Measurements from ENCODE around the gene DEFB113.

DEFB113 gene

DNA sequence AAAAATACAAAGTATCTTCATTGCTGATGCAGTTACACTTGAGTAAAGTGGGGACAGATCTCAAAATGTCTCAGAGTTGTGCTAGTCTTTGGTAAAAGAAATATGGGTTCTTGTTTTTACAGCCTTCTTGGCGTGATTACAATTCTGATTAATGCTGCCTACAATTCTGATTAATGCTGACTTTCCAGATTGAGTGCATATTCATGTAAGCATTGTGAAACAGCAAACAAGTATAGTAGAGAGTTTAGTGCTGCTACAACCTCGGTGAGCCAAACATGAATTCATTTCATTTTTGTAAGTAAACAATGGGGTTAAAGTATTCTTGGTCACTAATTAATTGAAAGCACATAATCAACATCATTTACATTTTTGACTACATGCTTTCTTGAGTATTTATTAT, at the start of gene DEFB113:
Gene DEFB113, minus strand, starts transcription at position 21 of the 400 bp plus-strand sequence. Its CDS starts 0 bp downstream, at position 21.
- Mint-ChIP-seq H3K9me3 (no peaks in the 10 kb centered on the region), H3K27ac (no peak within 1 kb of the TSS), H3K4me1 (no peaks in the 10 kb centered on the region), H3K27me3 (no peaks in the 10 kb centered on the region), H3K36me3 (no peaks in the 10 kb centered on the region), H3K4me3 (no peak within 1 kb of the TSS)
- CTCF ChIA-PET = no interaction called here
- no peak for DNase-seq

DNA sequence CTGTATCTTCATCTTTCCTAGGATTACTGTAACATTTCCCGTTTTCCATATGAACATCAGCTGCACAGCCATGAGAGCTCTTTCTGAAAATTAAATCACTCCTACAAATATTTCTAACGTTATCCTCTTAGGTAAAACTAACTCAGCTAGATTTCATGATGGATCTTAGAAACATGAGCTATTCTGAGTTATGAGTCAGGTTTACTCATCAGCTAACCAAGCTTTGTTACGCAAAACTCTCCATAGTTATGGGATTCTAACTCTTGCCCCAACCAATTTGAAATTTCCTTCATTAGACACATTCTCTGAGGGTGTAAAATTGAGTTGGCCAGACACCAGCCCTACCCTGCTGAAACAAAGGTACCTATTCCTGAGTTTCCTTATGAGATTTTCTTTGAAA, 38.4 kb upstream of the DEFB113 start:
- Mint-ChIP-seq H3K27me3 (no peaks in the 10 kb centered on the region), H3K27ac (no peak overlapping the region), H3K9me3 (no peaks in the 10 kb centered on the region), H3K36me3 (no peaks in the 10 kb centered on the region), H3K4me3 (no peak overlapping the region), H3K4me1 (no peaks in the 10 kb centered on the region)
- CTCF ChIA-PET = no interaction called here
- no peak for DNase-seq

- Mint-ChIP-seq H3K4me1 (no peaks in the 10 kb centered on the region), H3K9me3 (no peaks in the 10 kb centered on the region)
These were observed 33.7 kb upstream of the DEFB113 start for GRCh38 chr6:50003139-50003538.

GRCh38 chr6:49995278-49995677, 25.9 kb upstream of the DEFB113 start:
- Mint-ChIP-seq H3K4me1 (no peaks in the 10 kb centered on the region), H3K27me3 (no peaks in the 10 kb centered on the region), H3K27ac (no peak overlapping the region), H3K4me3 (no peak overlapping the region), H3K36me3 (no peaks in the 10 kb centered on the region), H3K9me3 (no peaks in the 10 kb centered on the region)
- CTCF ChIA-PET = no interaction called here
- DNase-seq = no peak

More at GRCh38 chr6:50003139-50003538, 33.7 kb upstream of the DEFB113 start:
- Mint-ChIP-seq H3K36me3 (no peaks in the 10 kb centered on the region), H3K27ac (no peak overlapping the region), H3K4me3 (no peak overlapping the region), H3K27me3 (no peaks in the 10 kb centered on the region)
- DNase-seq = no peak
- CTCF ChIA-PET = no interaction called here

- Mint-ChIP-seq H3K9me3 (no peaks in the 10 kb centered on the region), H3K36me3 (no peaks in the 10 kb centered on the region), H3K27me3 (no peaks in the 10 kb centered on the region), H3K4me1 (no peaks in the 10 kb centered on the region), H3K4me3 (no peak overlapping the region), H3K27ac (no peak overlapping the region)
- CTCF ChIA-PET = no interaction called here
- DNase-seq = no peak
These were observed 19.5 kb upstream of the DEFB113 start for GRCh38 chr6:49988900-49989299.

DNA sequence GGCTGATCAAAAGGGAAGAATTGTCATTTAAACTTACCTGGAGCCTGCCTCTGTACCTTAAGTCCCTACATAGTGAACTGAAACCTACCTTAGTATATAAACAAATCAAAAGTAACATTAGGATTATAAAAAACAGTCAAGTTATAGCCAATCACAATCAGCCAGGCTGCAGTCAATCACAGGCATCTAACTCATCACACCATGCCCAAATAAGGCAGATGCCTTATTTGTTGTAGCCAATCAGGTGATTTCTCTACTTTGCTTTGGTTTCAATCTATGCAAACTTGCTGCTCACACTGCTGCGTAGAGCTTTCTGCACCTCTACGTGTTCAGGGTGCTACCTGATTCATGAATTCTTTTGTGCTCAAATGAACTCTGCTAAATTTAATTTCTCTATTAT, 18.3 kb upstream of the DEFB113 start:
- H3K4me3 Mint-ChIP-seq = no peak overlapping the region
- no peaks in the 10 kb centered on the region for H3K36me3 Mint-ChIP-seq
- no peaks in the 10 kb centered on the region for H3K9me3 Mint-ChIP-seq
- H3K27ac Mint-ChIP-seq = no peak overlapping the region
- no peak for DNase-seq
- CTCF ChIA-PET = no interaction called here
- no peaks in the 10 kb centered on the region for H3K27me3 Mint-ChIP-seq
- H3K4me1 Mint-ChIP-seq = no peaks in the 10 kb centered on the region

- no peak for DNase-seq
- H3K27ac Mint-ChIP-seq = no peak overlapping the region
- no peaks in the 10 kb centered on the region for H3K27me3 Mint-ChIP-seq
- no peak overlapping the region for H3K4me3 Mint-ChIP-seq
- no peaks in the 10 kb centered on the region for H3K9me3 Mint-ChIP-seq
- no peaks in the 10 kb centered on the region for H3K36me3 Mint-ChIP-seq
- H3K4me1 Mint-ChIP-seq = no peaks in the 10 kb centered on the region
- CTCF ChIA-PET = no interaction called here
These were observed 17.1 kb upstream of the DEFB113 start for GRCh38 chr6:49986551-49986950.

GRCh38 chr6:49982046-49982445, 12.6 kb upstream of the DEFB113 start:
- Mint-ChIP-seq H3K36me3 (no peaks in the 10 kb centered on the region), H3K4me1 (no peaks in the 10 kb centered on the region), H3K9me3 (no peaks in the 10 kb centered on the region), H3K27me3 (no peaks in the 10 kb centered on the region), H3K27ac (no peak overlapping the region), H3K4me3 (no peak overlapping the region)
- CTCF ChIA-PET = no interaction called here
- no peak for DNase-seq

- Mint-ChIP-seq H3K27ac (no peak overlapping the region), H3K4me1 (no peaks in the 10 kb centered on the region), H3K27me3 (no peaks in the 10 kb centered on the region), H3K36me3 (no peaks in the 10 kb centered on the region), H3K4me3 (no peak overlapping the region), H3K9me3 (no peaks in the 10 kb centered on the region)
- CTCF ChIA-PET = no interaction called here
- no peak for DNase-seq
These were observed 11.5 kb upstream of the DEFB113 start for GRCh38 chr6:49980898-49981297.

GRCh38 chr6:49979584-49979983, 10.2 kb upstream of the DEFB113 start:
- Mint-ChIP-seq H3K9me3 (no peaks in the 10 kb centered on the region), H3K4me3 (no peak overlapping the region), H3K36me3 (no peaks in the 10 kb centered on the region), H3K4me1 (no peaks in the 10 kb centered on the region), H3K27ac (no peak overlapping the region), H3K27me3 (no peaks in the 10 kb centered on the region)
- CTCF ChIA-PET = no interaction called here
- no peak for DNase-seq

DNA sequence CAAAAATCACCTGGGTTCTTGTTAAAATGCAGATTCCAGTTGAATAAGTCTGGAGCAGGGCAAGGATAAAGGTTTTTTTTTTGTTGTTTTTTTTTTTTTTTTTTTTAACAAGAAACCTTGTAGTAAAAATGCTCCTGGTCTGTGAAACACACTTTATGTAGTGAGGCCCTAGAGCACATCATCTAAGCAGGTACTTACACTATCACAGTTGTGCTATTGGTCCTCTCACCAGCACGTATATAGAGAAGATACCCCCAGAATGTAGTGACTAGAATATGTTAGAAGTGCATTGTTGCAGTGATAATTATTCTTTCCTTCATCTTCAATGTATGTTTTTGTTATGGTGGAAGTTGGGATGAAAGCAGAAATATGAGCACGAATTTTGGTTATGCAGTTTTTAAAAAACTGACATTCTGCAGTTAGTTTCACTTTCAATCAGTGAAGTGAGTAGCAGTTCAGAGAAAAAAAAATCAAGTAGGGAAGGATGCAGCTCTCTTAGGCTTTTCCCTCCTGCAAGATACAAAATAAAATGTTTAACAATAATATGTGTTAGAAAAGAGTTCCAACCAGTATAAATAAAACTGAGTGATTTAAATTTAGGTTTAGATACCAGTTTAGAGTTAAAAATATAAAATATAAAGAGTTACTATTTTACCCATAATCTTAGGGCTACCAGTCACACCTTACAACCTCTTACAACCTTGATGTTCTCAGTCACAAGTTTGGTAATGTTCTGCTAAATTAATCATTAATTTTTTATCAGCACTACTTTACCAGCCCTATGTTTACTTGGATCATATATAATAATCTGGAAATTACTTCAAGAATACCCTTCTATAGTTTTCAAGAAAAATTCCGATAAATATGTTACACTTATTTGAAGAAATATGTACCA, 9.2 kb upstream of the DEFB113 start:
- peak overlapping the region; percentile 40 for H3K27ac Mint-ChIP-seq
- CTCF ChIA-PET = no interaction called here
- H3K4me3 Mint-ChIP-seq = peak overlapping the region; percentile 59
- no peaks in the 10 kb centered on the region for H3K4me1 Mint-ChIP-seq
- no peaks in the 10 kb centered on the region for H3K36me3 Mint-ChIP-seq
- H3K9me3 Mint-ChIP-seq = no peaks in the 10 kb centered on the region
- no peaks in the 10 kb centered on the region for H3K27me3 Mint-ChIP-seq
- DNase-seq = no peak

- H3K9me3 Mint-ChIP-seq = no peaks in the 10 kb centered on the region
- H3K4me1 Mint-ChIP-seq = no peaks in the 10 kb centered on the region
- H3K27ac Mint-ChIP-seq = no peak overlapping the region
- no peaks in the 10 kb centered on the region for H3K36me3 Mint-ChIP-seq
- no peak for DNase-seq
- H3K4me3 Mint-ChIP-seq = no peak overlapping the region
- no peaks in the 10 kb centered on the region for H3K27me3 Mint-ChIP-seq
- CTCF ChIA-PET = no interaction called here
These were observed 2.6 kb downstream of the DEFB113 start for GRCh38 chr6:49966823-49967222.

DNA sequence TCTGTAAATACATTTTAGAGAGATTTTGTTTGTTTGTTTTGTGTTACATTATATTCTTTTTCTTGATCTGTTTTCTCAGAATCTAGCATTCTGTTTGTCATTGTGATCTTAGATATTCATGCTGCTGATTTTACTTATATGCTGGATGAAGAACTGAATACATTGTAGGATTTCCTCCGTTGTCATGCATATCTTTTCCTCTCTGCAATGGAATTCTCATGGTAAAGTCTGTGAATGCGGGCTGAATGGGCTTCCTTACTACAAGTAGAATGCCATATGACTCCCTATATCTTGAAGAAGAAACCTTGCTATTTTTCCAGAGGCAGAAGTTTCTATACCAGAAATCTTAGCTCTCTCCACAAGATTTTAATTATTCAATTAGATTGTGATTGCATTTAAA, 3.1 kb downstream of the DEFB113 start:
- Mint-ChIP-seq H3K9me3 (no peaks in the 10 kb centered on the region), H3K4me3 (no peak overlapping the region), H3K36me3 (no peaks in the 10 kb centered on the region), H3K27ac (no peak overlapping the region), H3K27me3 (no peaks in the 10 kb centered on the region), H3K4me1 (no peaks in the 10 kb centered on the region)
- CTCF ChIA-PET = no interaction called here
- DNase-seq = no peak

- H3K4me3 Mint-ChIP-seq = no peak within 1 kb of the TSS
- CTCF ChIA-PET = no interaction called here
- H3K27me3 Mint-ChIP-seq = no peaks in the 10 kb centered on the region
- no peak for DNase-seq
- H3K9me3 Mint-ChIP-seq = no peaks in the 10 kb centered on the region
- H3K4me1 Mint-ChIP-seq = no peaks in the 10 kb centered on the region
- H3K27ac Mint-ChIP-seq = no peak within 1 kb of the TSS
- H3K36me3 Mint-ChIP-seq = no peaks in the 10 kb centered on the region
These were observed 5.4 kb downstream of the DEFB113 start, which contains the start of gene DEFB114 for GRCh38 chr6:49964064-49964463. TSS of gene DEFB114 (minus strand) at chr6:49964164. CDS start at chr6:49964105, 59 bp downstream.

DNA sequence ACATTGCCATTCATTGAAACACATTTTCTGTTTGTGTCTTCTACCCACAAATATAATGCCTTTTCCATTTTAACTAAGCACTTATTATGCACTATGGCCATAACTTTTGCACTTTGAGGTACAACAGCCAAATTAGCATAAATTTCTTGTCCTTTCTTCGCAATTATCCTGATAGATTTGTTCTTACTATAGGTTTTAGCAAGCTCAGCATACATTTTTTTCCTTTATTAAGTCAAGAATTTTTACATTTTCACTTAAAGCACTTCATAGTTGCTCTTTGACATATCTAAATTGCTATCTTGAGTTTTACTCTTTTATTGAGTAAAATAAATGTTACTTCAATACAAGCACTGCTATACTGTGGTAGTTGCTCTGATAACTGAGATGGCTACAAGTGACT, 11.2 kb downstream of the DEFB113 start:
- Mint-ChIP-seq H3K4me1 (no peaks in the 10 kb centered on the region), H3K27ac (no peak overlapping the region), H3K36me3 (no peaks in the 10 kb centered on the region), H3K9me3 (no peaks in the 10 kb centered on the region), H3K27me3 (no peaks in the 10 kb centered on the region), H3K4me3 (no peak overlapping the region)
- no peak for DNase-seq
- CTCF ChIA-PET = no interaction called here

Measured in activated naive CD4-positive, alpha-beta T cell treated with anti-CD3 and anti-CD28 coated beads, Interleukin-2, amount 10 ng/mL, durations not matched to agents 7 days and 5 days (primary cell).